Suppressor macrophage treated with lipopolysaccharide for 4 hours (primary cell): Measurements from ENCODE around the gene PAK3.

Experiments used
- DNase-seq: peaks from one replicate; pipeline ENCODE4 v3.0.0-alpha.2; 2020

PAK3 gene

GRCh38 chrX:111095974-111096895 is at the start of gene PAK3:
Gene PAK3, plus strand, starts transcription at chrX:111096191. Its CDS starts 26,913 bp downstream, at chrX:111123104.
- no peak for DNase-seq

- peak; percentile 3 for DNase-seq
These were observed 48.4 kb upstream of the PAK3 start for GRCh38 chrX:111047575-111047974.

DNA sequence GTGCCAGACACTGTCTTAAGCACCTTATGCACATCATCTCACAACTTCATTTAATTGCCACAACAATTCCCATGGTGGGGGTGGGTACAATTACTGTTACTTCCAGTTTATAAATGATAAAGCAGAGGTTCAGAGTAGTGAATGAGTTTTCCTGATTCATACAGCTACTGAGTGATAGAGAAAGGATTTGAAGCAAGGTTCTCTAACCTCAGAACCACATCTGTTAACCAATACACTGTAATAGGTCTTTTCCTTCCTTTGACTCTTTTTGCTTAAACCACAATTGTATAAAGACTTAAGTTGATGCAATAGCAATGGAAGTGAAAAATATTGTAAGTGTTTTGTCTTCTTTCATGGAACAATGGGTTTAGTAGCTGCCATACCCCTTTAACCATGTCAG is 43.5 kb upstream of the PAK3 start:
- no peak for DNase-seq

- no peak for DNase-seq
These were observed 24.3 kb upstream of the PAK3 start for GRCh38 chrX:111071542-111072277.

- no peak for DNase-seq
These were observed 12.9 kb upstream of the PAK3 start for GRCh38 chrX:111083081-111083480.

DNA sequence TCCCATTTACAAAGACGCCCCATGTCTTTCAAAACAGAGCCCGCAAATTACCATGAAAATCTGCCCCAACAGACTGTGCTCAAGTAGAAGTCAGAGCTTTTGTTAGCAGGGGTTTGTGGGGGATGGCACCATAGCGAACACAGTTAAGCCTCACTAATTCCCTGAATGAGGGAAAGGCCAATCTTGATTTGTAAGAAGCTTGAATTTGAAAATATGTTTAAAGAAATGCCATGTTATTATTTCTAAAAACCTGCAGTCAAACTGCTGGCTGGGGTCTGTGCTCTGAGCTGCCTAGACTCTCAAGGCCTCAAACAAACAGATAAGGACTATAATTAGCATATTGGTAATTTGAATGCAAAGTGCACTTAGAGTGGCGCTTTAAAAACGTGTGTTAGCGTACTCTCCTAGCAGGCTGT is 9.4 kb upstream of the PAK3 start:
- no peak for DNase-seq

GRCh38 chrX:111088628-111089027 is 7.4 kb upstream of the PAK3 start:
- DNase-seq: no peak

DNA sequence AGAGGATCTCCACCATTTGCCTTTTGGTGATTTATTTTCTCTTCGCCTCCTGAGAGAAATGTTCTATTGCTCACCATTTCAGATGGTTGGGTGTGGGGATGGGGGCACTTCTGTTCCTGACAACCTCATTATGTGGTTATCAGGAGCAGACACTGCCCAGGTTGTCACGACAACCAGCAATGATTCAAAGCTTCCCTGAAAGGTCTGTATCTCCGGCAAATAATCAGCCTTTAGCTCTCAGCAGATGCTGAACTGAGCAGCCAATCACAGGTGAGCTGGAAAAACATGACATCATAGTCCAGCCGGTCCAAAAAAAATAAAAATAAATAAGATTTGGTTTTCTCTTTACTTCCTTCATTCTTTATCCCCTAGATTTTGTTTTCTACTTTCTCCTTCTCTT is 5.5 kb upstream of the PAK3 start:
- DNase-seq: no peak

DNA sequence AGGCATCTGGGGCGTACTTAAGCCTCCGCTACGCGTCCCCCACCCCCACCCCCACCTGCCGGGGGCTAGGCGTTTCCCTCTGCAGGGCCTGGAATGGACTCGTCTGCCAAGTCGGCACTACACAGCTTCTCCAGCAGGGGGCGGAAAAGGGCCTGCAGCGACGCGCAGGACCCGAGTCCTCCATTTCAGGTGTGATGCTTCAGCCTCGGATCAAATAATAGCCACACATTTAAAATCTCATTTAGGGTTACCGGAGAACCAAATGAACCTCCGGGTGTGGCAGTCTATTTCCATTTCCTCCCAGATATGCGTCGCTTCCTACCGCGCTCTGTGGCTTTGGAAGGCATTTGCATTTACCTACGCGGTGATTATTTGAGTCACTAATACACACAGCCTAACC is 2.9 kb downstream of the PAK3 start:
- peak; percentile 42 for DNase-seq

- peak; percentile 40 for DNase-seq
These were observed 4.2 kb downstream of the PAK3 start for GRCh38 chrX:111100191-111100590.

- no peak for DNase-seq
These were observed 5.6 kb downstream of the PAK3 start for GRCh38 chrX:111101580-111101979.

DNA sequence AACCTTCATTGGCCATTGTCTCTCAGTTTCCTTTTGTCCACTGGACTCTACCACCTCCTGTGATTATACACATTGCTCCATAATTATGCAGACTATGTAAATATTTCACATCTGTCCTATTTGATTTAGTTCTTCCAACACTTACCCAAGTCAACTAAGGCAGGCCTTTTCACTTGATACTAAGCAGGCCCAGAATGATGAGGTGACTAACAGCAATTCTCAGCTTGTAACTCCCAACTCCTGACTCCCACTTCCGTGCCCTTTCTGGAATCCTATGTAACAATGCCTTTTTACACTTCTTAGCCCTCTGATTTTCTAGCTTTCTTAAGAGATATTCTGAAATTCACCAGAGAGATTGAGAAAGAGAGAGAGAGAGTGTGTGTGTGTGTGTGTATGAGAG is 6.6 kb downstream of the PAK3 start:
- no peak for DNase-seq

GRCh38 chrX:111103246-111103645 is 7.3 kb downstream of the PAK3 start:
- DNase-seq: no peak

DNA sequence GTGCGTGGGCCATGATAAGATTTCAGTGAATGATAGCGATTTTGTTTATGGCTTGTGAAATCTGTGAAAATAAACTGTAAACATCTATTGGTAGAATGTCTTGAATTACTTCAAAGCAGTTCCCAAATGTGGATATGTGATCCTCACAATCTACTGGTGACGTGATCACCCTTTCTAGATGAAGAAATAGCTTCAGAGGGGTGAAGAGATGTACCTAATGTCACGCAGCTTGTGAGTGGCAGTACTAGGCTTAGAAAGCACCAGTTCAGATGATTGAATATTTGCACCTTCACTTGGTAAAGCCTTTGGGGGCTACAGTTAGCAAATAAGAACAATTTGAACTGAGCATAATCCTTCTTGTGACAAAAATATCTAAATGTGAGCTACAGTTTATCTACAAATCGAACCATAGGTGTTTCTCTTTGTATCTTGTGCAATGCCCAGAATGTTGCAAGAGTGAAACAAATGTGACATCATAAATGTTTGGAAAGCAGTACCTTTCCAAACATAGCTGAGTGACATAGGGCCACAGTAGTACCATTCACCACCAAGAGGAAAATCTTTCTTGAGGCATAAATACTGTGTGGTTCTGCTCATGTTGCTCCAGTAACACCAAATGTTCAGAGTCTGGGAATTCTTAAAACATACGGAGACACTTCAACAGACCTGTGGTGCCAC is 14.2 kb downstream of the PAK3 start:
- no peak for DNase-seq

- DNase-seq: peak; percentile 8
These were observed 18.8 kb downstream of the PAK3 start for GRCh38 chrX:111114806-111115205.

- DNase-seq: no peak
These were observed 20.7 kb downstream of the PAK3 start for GRCh38 chrX:111116666-111117065.

DNA sequence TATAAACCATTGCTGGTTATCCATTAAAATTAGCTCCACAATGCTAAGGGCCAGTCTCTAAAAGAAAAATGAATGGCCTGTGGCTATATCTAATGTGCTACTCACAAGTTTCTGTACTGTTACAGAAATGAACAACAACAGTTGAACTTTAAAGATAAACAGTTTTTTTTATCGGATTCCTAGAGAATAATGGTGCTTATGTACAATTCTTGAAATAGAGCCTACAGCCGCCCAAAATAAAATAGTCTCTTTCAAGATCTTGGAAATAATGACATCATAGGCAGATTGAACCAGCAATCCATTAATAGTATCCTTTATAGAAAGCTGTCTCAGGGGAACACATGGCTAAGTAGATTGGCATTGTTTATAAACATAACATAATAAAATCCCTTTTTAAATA is 23.4 kb downstream of the PAK3 start:
- DNase-seq: no peak

- no peak for DNase-seq
These were observed 27.1 kb downstream of the PAK3 start for GRCh38 chrX:111123125-111123524.

GRCh38 chrX:111123606-111124179 is 27.7 kb downstream of the PAK3 start:
- DNase-seq: no peak

DNA sequence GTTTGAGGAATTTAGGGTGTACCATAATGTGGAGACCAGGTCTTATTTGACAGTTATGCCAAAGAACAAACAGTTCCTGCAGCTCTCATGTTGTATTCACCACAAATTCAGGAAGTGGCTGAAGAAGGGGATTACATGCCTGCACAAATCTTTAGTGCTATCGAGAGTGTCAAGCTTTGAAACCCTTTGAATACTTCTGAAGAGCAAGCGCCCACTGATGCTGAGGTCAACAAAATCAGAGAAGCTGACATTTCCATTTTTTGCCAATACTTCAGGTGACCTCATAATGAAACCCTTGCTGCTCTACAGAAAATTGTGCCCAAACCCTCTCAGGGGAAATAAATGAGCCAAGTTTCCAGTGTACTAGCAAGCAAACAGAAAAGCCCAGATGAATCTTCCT is 28.4 kb downstream of the PAK3 start:
- no peak for DNase-seq

DNA sequence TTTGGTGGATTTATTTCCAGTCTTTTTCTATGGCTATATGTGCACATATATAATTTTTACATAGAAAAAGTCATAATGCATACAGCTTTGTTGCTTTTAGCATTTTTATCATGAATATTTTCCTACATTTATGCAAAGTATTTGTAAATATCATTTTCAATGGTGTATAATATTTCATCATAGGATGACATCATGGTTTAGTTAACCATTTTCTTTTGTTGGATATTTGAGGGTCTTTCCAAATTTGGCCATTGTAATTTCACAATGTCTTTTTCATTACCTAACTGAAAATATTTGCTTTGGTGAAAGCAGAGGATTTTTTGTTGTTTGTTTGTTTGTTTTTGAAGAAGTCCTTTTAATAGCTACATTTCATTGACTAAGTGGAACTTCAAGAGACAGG is 31.0 kb downstream of the PAK3 start:
- no peak for DNase-seq

GRCh38 chrX:111129921-111130320 is 33.9 kb downstream of the PAK3 start:
- DNase-seq: peak; percentile 26

- no peak for DNase-seq
These were observed 35.6 kb downstream of the PAK3 start for GRCh38 chrX:111131572-111131971.
